ENCODE measurements around the gene DNAJC19.

Gene DNAJC19

DNA sequence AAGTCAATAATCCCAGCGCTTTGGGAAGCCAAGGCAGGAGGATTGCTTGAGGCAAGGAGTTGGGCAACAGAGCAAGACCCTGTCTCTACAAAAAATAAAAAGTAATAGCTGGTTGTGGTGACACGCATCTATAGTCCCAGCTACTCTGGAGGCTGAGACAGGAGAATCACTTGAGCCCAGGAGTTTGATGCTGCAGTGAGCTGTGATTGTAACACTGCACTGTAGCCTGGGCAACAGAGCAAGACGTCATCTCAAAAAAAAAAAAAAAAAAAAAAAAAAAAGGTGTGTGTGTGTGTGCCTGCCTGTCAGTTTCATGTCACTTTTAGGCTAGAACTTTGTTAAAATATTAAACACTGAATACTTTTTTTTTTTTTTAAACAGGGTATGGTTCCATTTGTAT lies 28.4 kb downstream of the DNAJC19 start:
- DNase-seq (ENCODE audit: low spot score) = no peak

DNA sequence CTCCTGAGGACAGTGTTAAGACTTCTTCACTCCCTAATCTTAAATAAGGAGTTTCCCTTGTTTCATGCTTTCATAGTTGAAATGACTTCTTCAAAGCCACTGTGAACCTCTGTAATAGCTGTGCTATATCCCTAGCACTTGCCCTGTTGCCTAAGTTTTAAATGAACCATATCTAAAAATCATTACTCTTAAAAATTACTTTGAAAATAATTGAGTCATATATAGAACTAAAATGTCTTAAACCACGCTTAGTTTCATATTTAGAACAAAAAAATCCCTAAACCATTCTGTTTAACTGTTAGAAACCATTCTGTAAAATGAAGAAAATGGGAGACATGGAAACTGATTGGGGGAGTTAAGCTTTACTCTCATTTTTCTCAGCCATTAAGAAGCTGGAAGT lies 29.8 kb downstream of the DNAJC19 start:
- DNase-seq (ENCODE audit: low spot score) = no peak

DNA sequence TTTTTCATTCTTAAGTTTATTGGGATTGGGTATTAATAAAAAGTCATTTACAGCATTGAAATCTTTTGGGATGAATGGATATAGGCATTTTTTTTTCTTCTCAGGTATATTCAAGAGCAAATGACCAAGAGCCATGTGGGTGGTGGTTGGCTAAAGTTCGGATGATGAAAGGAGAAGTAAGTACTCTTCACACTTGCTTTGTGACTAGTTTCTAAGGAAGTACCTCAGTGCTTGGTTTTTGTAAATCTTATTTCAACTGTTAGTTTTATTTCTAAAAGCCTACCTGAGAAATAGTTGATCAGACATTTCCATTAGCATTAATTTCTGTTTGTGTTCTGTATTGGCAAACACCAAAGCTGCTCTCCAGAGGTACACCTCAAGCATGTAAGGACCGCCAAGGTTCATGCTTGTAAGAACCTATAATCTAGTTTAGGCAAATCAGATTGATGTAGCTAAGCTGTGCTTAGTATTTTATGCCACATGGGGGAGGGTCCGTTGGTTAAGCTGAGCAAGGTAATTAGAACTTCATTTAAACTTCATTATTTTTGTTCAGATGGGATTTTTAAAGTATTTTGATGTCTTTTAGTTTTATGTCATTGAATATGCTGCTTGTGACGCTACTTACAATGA lies 41.7 kb downstream of the DNAJC19 start:
- DNase-seq (ENCODE audit: low spot score) = no peak

DNA sequence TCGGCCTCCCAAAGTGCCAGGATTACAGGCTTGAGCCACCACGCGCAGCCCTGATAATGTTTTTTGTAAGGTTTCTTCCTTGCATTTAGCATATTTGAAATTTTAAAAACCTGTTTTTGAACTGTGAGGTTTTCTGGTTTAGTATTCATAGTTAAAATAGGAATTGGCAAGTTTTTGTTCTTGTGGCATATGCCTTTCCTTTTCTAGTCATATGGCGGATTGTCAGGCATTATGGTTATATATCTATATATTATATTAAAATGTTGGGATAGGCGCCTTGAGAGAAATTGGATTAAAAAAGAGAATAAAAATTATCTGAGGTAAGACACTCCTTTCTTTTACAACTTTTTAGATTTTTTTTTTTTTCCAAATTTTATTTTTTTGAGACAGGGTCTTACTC lies 48.7 kb downstream of the DNAJC19 start:
- DNase-seq (ENCODE audit: low spot score) = no peak

DNA sequence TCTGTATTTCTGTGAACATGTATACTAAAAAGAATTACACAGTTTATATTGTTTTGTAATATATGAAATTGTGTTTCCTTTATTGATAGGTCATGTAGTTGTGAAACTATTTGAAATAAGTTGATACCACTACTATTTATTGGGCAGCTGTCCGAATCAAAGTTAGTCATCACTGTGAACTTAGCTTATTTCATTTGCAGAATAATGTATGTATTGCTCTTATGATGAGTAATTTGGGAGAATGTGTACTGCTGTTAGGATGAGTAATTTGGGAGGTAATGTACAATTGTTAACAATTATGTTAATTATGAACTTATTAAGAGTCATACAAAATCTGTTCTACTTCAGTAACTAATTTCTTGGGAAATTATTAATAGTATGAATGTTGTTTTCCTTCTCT lies 54.9 kb downstream of the DNAJC19 start:
- DNase-seq (ENCODE audit: low spot score) = no peak

All from hematopoietic multipotent progenitor cell treated with erythropoietin and hydrocortisone succinate and interleukin-3 and kit ligand, for 15 days (in vitro differentiated cells).